Spinal cord (tissue), 10 donors: Measurements from ENCODE around the gene SPOCK3. TPM values are rescaled to one million over a fixed set of nuclear protein-coding genes. Genes with fewer than 3 reads are reported as not detected.
"Not testable (repeated sequence)": the region's sequence is repeated elsewhere in the genome, so short reads cannot be mapped to it uniquely, and the experiment has no call there.

Experiments used
- DNase-seq, 6 donors: peaks; one replicate each; pipeline versions ENCODE4 v3.0.0 to v3.0.0-alpha.2; 2013 to 2015; ENCODE audit warnings: low spot score in 6 of 6, low read depth in 4 of 6
- H3K27ac ChIP-seq: one replicate; pipeline ENCODE4 v1.5.1; 2013; ENCODE audit warnings: low read depth, low read length, control low read depth
- H3K27me3 ChIP-seq: one replicate; pipeline ENCODE4 v1.6.1; 2013; ENCODE audit warnings: low read length; ENCODE audit not compliant: control insufficient read depth, insufficient read depth
- H3K36me3 ChIP-seq: one replicate; pipeline ENCODE4 v1.6.1; 2013; ENCODE audit warnings: low read length; ENCODE audit not compliant: control insufficient read depth, insufficient read depth
- H3K4me1 ChIP-seq: one replicate; pipeline ENCODE4 v1.6.1; 2013; ENCODE audit warnings: low read length; ENCODE audit not compliant: control insufficient read depth, insufficient read depth
- H3K4me3 ChIP-seq: one replicate; pipeline ENCODE4 v1.5.1; 2013; ENCODE audit warnings: low read depth, low read length, control low read depth
- H3K9me3 ChIP-seq: one replicate; pipeline ENCODE4 v1.6.1; 2013; ENCODE audit warnings: low read length; ENCODE audit not compliant: control insufficient read depth, insufficient read depth
- WGBS: methylation state at CpG from one replicate; pipeline ENCODE4 v1.1.5; 2013; ENCODE audit warnings: missing lambda C conversion rate; ENCODE audit not compliant: insufficient coverage; 5-methylcytosine and 5-hydroxymethylcytosine counted together
- polyA plus RNA-seq, 2 donors: library from polyadenylated mRNA; unstranded; fragments of 120-200 nt; gene quantifications; one replicate each; pipeline ENCODE4 v1.2.1, GENCODE V29; 2013; ENCODE audit not compliant: insufficient read length in 2 of 2
- small RNA-seq: library from RNA; depleted of rRNA; stranded (forward); fragments of <200 nt; gene quantifications from one replicate; pipeline ENCODE3, GENCODE V24; 2014; ENCODE audit warnings: low replicate concordance
- total RNA-seq, 2 donors: library from RNA; depleted of rRNA in 1 of 2; stranded (reverse); fragments of 120-200 nt in 1 of 2; fragments of >200 nt in 1 of 2; gene quantifications; one replicate each; pipeline versions ENCODE4 v1.2.3 to v1.2.4, GENCODE V29; 2013 to 2014
- donor health status: healthy.

SPOCK3 gene
- total and polyA plus RNA-seq, 4 donors = 21.3 to 139 (median 86.1) TPM

DNA sequence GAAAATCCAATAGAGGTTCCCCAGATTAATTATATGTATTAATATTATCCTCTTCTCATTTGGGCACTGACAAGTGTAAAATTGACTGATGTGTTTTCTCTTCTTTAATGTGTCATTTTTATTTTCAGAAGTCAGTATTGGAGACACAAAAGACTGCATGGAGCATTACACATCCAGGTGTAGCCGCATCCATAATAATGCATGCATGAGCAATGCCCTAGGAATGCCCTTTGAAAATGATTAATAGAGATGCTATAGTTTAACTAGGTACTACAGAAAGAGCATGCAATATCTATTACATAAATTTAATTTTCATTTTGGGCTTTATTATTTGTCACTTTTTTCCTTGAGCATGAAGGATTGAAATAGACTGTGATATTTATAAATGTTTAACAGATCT, 509.9 kb downstream of the SPOCK3 start:
- WGBS = no CpG with 5 or more reads among the region's 1 CpG
- Histone ChIP-seq H3K36me3 (no peaks in the 10 kb centered on the region), H3K9me3 (no peaks in the 10 kb centered on the region), H3K4me3 (no peak overlapping the region), H3K27ac (no peak overlapping the region), H3K4me1 (no peaks in the 10 kb centered on the region), H3K27me3 (no peaks in the 10 kb centered on the region)
- peak in 1 of 6 donors; percentile 34 for DNase-seq

DNA sequence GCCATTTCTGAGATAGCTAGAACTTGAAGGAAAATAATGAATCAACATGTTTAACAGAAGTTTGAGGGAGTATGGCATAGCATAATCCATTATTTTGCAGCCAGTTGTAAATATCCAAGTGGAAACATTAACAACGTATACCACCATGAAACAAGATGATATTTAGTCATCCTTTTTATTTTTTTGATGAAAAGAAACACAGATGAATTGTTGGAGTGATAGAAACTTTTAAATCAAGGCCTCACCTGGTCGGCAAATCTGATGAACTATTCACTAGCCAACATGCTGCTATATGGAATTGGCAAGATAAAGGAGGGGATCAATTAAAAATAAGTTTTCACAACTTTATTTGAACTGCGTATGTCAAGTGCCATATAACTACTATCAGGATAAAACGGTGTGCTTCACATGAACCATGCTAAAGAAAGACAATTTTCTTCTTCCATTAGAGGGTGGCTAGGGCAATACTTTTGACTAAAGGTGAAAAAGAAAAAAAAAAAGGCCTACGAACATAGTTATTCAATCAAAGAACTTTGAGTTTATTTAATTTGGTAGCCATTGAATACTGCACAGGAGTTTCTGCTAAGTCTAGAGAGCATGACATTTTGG, 510.7 kb downstream of the SPOCK3 start:
- H3K27me3 ChIP-seq = no peaks in the 10 kb centered on the region
- no peaks in the 10 kb centered on the region for H3K36me3 ChIP-seq
- no peak for DNase-seq
- H3K9me3 ChIP-seq = no peaks in the 10 kb centered on the region
- no peak overlapping the region for H3K27ac ChIP-seq
- H3K4me1 ChIP-seq = no peaks in the 10 kb centered on the region
- no peak overlapping the region for H3K4me3 ChIP-seq
- no CpG with 5 or more reads among the region's 5 CpGs for WGBS

DNA sequence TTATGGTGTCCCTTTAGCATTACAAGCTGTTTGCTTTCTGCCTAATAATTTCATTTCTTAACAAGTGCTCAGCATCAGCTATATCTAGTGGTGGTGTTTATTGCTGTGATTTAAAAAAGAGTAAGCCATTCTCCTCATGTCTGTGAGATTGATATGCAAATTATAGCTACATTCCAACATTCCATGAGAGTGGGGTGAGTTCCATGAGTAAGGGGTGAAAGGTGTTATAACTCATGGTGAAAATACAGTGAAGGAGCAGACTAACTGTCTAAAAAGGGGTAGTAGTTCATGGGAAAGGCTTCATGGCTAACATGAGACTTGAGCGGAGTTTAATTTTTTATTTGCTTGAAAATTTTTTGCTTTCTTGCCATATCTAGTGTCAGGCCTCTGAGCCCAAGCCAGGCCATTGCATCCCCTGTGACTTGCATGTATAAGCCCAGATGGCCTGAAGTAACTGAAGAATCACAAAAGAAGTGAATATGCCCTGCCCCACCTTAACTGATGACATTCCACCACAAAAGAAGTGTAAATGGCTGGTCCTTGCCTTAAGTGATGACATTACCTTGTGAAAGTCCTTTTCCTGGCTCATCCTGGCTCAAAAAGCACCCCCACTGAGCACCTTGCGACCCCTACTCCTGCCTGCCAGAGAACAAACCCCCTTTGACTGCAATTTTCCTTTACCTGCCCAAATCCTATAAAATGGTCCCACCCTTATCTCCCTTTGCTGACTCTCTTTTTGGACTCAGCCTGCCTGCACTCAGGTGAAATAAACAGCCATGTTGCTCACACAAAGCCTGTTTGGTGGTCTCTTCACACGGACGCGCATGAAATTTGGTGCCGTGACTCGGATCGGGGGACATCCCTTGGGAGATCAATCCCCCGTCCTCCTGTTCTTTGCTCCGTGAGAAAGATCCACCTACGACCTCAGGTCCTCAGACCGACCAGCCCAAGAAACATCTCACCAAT, 518.3 kb downstream of the SPOCK3 start:
- WGBS = 42% methylated on average over 2 of the region's 12 CpGs
- H3K27ac ChIP-seq, H3K27me3 ChIP-seq, H3K9me3 ChIP-seq, H3K4me1 ChIP-seq, H3K4me3 ChIP-seq, H3K36me3 ChIP-seq, DNase-seq: not testable (repeated sequence)

DNA sequence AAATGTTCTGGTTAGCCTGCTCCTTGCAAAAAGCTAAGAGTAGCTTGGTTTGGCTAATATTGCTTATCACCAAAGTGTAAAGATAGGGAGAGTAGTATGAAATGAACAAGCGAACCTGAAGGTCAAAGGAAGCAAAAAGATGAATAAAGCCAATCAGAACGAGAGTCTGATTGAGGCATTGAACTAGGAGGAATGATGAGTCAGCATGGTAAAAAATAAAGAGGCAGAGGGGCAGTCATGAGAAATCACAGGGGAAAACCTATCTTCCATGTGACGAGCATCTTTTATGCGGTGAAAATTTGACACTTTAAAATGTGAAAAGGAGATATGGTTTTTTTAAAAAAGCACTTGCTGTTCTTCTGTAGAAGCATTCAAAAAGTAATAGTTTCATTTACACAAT, 533.7 kb downstream of the SPOCK3 start:
- Histone ChIP-seq H3K9me3 (no peaks in the 10 kb centered on the region), H3K36me3 (no peaks in the 10 kb centered on the region), H3K27me3 (no peaks in the 10 kb centered on the region), H3K27ac (no peak overlapping the region), H3K4me1 (no peaks in the 10 kb centered on the region), H3K4me3 (no peak overlapping the region)
- DNase-seq = no peak
- WGBS = 100% methylated on average over 2 of the region's 4 CpGs

DNA sequence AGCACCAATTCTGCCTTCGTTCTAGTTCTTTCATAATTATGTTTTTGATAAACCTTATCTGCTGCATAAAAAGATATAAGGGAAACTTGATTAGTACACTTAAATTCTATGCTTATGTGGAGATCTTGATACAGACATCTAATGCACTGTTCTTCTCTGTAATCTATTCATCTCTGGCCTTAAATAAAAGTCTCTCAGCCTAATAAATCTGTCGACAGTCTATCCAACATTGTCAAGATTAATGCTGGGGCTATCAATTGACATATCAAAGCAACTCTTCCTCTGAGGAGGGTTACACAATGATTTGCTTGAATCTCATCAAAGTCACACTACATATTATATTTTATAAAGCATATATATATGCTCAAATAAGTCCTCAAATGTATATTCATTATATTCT, 545.5 kb downstream of the SPOCK3 start:
- DNase-seq = no peak
- Histone ChIP-seq H3K27ac (no peak overlapping the region), H3K27me3 (no peaks in the 10 kb centered on the region), H3K4me3 (no peak overlapping the region), H3K9me3 (no peaks in the 10 kb centered on the region), H3K4me1 (no peaks in the 10 kb centered on the region), H3K36me3 (no peaks in the 10 kb centered on the region)
- no CpG with 5 or more reads among the region's 2 CpGs for WGBS

DNA sequence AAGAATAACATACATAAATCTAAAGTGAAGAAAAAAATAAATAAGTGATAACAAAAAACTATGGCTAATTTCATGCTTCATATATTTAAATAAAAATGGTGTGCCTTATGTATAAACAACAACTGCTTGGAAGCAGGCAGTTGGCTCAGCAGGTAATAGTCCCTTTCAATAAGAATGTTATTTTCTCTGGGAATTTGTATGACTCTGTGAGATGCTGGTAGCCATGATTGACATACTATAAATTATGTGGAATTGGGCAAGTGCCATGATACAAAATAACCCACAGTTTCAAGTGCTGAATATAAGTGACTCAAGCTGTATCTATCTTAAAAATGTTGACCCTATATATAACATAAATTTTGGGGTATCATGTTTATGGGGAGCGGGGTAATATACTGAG, 546.5 kb downstream of the SPOCK3 start:
- Histone ChIP-seq H3K9me3 (no peaks in the 10 kb centered on the region), H3K27me3 (no peaks in the 10 kb centered on the region), H3K27ac (no peak overlapping the region), H3K4me1 (no peaks in the 10 kb centered on the region), H3K36me3 (no peaks in the 10 kb centered on the region), H3K4me3 (no peak overlapping the region)
- DNase-seq = no peak
- WGBS = no CpG with 5 or more reads among the region's 1 CpG

Small RNA genes lying within 50 kb of the gene (small RNA-seq; reads per million reads assigned to genes)
- gene RNA5SP171 = not detected
